GM18505 (cell line): ENCODE measurements around the gene RCC2.
"Not testable (repeated sequence)": the region's sequence is repeated elsewhere in the genome, so short reads cannot be mapped to it uniquely, and the experiment has no call there.

ENCODE experiments used
- ATAC-seq: cut with Tn5 transposase; IDR thresholded peaks from one replicate; pipeline ENCODE4 v1.9.1; 2021; ENCODE audit not compliant: unreplicated experiment
- POLR2A ChIP-seq: IDR thresholded peaks from 4 replicates; pipeline ENCODE4 v1.6.1; 2011; ENCODE audit warnings: borderline replicate concordance; ENCODE audit not compliant: insufficient read depth, insufficient read length; ENCODE audit errors: extremely low read depth

Gene RCC2

DNA sequence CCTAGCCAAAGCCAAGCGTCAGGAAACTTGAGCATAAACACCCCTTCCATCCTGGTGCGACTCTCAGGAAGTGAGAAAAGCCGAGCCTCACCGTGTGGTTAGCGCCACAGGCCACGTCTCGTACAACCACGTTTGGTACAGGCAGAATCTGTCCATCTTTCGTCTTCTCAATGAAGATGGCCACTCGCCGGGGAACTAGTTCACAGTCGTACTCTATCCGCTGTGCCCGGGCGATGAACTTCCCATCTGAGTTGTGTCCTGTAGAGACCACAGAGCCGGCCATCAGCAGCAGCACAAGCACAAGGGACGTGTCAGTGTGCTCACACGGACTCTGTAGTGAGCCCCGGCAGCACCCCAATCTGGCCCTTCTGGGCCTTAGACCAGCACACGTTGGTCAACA, 23.1 kb downstream of the RCC2 start:
- no peak for ATAC-seq
- TF ChIP-seq POLR2A: no peak

DNA sequence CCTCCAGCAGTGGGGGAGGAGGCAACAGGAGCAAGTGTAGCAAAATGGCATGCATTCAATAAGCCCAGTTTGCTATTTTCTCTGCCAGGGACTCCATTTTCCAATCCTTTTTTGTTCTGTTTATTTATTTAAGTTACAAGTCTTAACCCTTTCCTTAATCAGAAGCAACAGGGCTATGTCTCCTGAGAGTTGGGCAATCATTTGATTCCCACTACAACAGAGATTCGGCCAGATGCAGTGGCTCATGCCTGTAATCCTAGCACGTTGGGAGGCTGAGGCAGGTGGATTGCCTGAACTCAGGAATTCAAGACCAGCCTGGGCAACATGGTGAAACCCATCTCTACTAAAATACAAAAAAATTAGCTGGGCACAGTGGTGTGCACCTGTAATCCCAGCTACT, 25.5 kb downstream of the RCC2 start:
- no peak for TF ChIP-seq POLR2A
- no peak for ATAC-seq

DNA sequence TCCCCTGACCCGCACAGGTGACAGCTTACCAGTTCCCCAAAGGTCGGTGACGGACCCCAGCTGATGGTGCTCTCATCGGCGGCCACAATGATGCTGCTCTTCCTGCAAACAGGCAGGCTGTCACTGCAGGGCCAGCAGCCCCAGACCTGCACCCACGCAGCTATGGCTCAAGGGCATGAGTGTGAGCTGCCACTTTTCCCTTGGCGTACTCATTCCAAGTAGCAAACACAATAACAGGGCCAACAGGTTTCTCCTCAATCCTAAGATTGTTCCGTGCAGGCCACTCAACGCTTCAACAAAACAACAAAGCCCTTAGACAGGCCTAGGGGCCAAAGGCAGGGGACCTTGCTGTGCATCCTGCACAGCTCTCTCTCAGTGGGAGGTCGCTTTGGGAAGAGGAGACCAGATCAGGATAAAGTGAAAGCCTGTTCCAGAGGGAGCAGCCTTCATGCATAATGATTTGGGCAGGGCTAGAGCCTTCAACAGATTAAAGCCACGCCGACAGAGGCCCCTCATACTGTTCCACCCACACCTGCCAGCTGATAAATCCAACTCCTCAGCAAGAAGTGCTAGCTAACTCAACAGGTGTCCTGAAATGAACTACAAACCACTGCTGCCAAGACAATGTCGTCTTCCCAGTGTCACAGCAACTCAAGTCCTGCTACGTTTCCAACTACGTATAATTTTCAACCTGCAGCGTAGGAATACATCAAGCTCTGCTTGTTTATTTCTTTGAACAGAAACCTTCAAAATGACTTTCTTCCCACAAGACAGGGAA, 27.2 kb downstream of the RCC2 start:
- no peak for TF ChIP-seq POLR2A
- ATAC-seq: no peak

DNA sequence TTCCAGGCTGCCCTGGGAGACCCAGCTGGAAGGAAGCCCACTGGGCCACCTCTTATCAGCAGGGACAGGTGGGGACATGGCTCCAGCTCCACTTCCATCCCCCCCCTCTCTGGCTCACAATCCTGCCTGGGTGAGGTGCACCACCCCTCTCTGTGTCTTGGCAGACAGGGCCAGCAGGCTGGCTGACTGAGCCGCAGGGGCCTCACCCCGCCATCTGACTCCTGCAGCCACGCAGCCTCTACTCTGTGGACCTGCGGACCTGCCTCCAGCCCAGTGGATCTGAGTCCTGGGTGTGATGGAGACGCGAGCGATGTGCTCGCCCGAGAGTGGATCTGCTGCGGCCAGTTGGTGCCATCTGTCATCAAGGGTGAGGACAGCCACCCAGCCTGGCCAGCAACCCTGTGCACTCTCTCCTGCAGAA, 30.1 kb downstream of the RCC2 start:
- no peak for ATAC-seq
- TF ChIP-seq POLR2A: no peak

DNA sequence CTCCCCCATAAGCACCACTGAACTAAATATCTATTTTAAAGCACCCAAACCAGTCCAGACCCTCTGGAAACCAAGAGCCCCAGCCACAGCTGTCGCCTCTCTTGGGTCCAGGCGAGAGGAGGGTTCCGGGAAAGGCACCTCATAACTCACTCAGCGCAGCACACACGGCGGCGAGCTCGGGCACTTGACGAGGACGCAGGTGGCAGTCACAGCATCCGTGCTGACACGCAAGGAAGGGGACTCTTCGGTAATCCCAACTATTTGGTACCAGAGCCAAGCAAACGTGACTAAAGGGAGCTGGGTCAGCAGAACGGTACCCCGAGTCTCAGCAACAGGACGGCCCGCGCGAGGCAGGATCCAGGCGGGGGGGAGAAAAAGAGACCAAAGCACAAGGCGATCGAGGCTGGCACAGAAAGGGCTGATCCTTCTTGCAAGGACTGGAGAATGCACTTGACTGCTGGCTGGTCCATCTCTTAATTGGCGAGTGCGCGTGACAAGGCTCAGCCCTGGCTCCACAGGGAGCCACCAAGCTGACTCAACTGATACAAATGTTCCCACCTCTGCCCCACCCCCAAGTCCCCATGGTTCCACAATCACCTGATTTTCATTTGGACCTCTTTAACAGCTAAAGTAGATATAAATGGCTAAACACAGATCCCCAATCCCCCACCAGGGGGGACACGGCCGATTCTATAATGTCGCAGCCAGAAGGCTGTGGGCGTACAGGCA, 31.5 kb downstream of the RCC2 start:
- ATAC-seq: not testable (repeated sequence)

DNA sequence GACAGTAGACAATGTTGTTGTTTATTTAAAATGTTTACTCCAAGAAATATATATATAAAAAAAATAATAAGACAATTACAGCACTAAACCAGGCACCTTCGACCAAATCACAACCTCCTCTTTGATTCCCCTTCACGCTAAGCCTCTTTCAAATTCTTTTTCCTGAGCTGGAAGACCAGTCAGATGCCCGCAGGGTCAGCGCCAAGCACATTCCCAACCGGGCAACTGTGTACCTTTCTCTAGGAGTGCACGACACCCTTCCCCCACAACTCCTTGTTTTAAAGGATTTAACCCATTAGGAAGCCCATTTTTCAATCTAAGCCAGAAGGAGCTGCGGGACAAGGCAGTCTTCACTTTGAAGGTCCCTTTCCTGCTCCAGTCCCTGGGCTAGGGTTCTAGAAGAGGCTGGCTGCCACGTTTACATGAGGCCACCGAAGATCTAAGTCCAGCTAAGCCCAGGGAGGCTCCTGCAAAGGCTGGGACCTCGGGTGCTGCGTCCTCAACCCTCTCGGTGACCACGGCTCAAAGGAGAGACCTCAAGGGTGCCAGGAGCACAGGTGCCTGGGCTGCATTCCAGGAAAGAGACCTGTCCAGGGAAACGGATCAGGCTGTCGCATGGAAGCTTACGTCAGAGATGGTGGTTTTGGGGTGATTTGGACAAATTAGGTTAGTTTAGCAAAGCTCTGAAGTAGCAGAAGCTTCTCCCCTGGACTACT, 32.6 kb downstream of the RCC2 start:
- not testable (repeated sequence) for ATAC-seq

DNA sequence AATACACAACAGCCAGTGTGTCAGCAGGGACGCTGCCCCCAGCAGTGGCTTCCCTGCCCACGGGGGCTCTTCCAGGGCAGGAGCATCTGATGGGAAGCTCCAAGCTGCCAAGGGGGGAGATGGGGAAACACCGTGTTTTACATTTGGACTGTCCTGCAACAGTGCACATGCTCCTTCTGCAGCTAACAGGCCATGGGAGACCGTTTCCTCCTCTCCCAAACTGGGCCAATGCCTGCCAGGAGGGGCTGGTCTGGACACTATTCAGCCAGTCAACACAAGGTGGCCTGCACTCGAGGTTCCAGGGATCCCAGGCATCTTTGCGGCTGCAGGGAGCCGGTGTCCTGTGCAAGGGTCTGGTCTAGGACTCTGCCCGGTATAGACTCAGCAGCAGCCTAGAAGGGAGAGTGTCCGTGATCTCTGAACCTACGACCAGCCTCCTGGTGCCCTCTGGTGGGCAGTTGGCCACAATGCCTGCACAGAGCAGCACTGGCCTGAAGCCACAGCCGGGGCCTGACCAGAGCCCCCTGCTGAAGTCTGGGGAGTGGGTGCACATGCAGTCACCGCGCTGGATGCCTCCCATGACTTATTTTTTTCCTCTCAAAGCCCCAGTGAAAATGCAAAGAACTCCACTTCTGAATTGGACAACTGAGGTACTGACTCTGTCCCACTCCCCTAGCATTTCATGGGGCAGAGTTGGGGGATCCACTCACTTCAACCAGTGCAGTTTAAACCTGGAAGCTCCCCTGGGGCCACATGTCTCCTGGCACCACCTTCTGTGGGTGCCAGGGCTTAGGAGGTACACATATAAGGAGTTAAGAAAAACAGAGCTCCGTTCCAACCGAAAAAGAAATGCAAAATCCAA, 33.3 kb downstream of the RCC2 start:
- no peak for ATAC-seq

DNA sequence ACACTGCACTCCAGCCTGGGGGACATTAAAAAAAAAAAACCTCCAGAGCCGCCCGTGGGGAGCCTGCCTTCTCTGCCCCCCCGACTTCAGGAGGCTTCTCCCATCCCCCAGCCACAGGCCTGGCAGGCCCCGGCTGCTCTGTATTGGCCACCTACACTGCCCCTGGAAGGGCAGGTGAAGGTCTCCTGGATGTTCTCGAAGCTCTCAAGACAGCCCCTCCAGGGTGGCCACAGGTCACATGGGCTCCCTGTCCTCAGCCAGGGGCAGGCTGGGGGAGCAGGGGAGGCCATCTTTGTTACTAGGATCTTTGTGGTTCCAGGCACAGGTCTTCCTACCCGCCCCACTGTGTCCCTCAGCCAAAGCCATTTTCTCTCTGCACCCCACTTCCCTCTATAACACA, 34.7 kb downstream of the RCC2 start:
- no peak for ATAC-seq
- TF ChIP-seq POLR2A: no peak

More for the DNA sequence above, 33.3 kb downstream of the RCC2 start:
- no peak for TF ChIP-seq POLR2A

DNA sequence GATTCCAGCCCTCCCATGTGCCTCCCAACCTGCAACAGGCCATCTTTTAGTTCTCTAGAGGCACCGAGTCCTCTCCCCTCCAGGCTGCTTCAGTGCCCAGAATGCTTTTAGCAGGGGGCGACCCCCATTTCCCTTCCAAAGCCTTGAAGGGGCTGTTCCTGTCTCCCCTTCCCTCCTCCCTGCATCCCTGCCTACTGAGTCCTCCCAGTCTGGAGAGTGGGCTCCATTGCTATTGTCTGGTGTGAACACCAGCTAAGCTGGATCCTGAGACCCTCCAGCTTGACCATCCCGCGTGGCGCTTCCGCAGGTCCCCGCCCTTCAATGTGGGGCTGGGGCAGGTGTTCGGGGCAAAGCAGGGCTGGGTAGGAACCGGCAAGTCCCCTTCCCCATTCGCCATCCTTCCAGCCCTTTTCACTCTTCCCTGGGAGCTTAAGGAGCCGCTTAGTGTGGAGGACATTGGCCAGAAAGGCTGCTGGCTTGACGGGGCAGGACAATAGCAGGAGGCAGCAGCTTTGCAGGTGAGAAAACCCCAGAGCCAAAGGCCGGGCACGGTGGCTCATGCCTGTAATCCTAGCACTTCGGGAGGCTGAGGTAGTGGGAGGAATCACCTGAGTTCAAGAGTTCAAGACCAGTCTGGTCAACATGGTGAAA, 35.3 kb downstream of the RCC2 start:
- no peak for ATAC-seq
- no peak for TF ChIP-seq POLR2A

DNA sequence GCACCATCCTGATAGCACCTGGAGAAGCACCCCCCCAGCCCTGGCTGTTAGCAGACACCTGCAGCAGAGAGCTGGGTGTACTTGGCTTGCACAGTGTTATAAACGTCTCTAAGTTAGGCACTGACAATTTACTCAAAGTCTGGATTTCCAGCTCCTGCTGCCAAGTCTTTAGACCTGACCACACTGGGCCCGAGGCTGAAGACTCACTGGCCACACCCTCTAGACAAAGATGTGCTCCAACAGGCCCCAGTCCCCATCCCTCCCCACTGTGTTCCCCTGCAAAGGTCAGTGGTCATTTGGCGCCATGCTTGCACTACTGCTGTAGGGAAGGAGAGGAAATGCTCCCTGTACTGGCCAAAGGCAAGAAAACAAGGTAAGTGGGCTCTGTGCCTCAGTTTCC, 36.4 kb downstream of the RCC2 start:
- TF ChIP-seq POLR2A: no peak
- no peak for ATAC-seq

DNA sequence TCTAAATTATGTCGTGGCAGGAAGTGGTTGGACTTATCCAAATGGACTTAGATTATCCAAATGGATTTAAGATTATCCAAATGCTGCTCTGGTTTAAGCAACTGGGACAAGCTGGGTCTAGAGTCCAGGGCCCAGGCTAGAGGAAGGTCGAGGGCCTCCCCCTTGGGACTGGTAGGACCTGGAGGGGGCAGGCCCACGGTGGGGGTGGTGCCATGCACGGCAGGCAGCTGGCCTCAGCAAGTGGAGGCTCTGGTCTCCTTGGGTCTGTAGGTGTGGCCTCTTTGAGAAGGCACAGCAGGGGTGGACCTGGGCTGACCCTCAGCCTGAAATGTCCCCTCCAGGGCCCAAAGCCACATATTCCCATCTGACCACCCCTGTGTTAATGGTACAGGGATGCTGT, 37.6 kb downstream of the RCC2 start:
- ATAC-seq: no peak
- TF ChIP-seq POLR2A: no peak

DNA sequence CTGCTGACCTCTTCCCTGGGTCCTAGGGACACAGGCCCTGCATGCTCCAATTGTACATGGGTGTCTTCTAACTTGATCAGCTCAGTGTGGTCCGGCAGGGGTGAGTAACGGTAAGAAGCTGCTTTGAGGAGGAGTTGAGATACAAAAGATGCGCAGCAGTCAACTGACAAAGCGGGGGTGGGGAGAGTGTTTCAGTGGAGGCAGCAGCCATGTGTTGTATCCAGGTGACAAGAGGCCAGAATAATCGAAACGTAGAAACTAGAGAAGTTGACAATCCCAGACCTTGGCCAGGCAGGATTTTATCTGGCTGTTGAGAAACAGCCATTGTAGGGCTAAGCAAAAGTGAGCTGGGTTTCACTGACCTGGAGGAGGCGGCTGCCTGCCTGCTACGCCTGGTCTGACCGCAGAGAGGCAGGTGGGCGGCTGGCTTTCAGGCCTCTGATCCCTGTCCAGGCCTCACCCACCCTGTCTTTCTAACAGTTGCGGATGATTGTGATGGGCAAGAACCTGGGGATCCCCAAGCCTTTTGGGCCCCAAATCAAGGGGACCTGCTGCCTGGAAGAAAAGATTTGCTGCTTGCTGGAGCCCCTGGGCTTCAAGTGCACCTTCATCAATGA, 38.6 kb downstream of the RCC2 start:
- no peak for TF ChIP-seq POLR2A
- no peak for ATAC-seq
